K562 (cell line): Measurements from ENCODE around the gene CSNK1D. TPM values are rescaled to one million over a fixed set of nuclear protein-coding genes. Genes with fewer than 3 reads are reported as not detected.
A peak's percentile ranks its signal among the peaks of the same experiment; 100 is the strongest.

Source experiments
- ARID3A ChIP-seq: IDR thresholded peaks from 2 replicates; pipeline ENCODE4 v1.6.1; 2012; ENCODE audit warnings: low read depth, low read length, improper control_type of control experiment, borderline replicate concordance
- BCOR ChIP-seq: fragments of 450-650 bp; IDR thresholded peaks from 2 replicates; pipeline ENCODE4 v1.6.1; 2016
- CBX3 ChIP-seq, 2 experiments: IDR thresholded peaks; 1 replicate in 1 of 2; 2 replicates in 1 of 2; pipeline ENCODE4 v1.6.1; 2012; ENCODE audit warnings: inconsistent platforms in 2 of 2, low read length in 2 of 2, borderline replicate concordance in 1 of 2, control low read depth in 1 of 2
- DACH1 ChIP-seq: fragments of 450-650 bp; IDR thresholded peaks from 2 replicates; pipeline ENCODE4 v1.6.1; 2018; ENCODE audit not compliant: partially characterized antibody
- DPF2 ChIP-seq: fragments of 450-650 bp; IDR thresholded peaks from 2 replicates; pipeline ENCODE4 v1.6.1; 2016
- EGR1 ChIP-seq: fragments of 450-650 bp; conservative IDR thresholded peaks from 2 replicates; pipeline ENCODE4 v1.6.1; 2017; ENCODE audit warnings: mild to moderate bottlenecking
- GTF2B ChIP-seq: IDR thresholded peaks from 2 replicates; pipeline ENCODE4 v1.6.1; 2011; ENCODE audit not compliant: insufficient read length; ENCODE audit errors: extremely low read depth
- KAT8 ChIP-seq: fragments of 450-650 bp; IDR thresholded peaks from 2 replicates; pipeline ENCODE4 v1.6.1; 2016; ENCODE audit warnings: low read depth, mild to moderate bottlenecking
- L3MBTL2 ChIP-seq: fragments of 450-650 bp; IDR thresholded peaks from 2 replicates; pipeline ENCODE4 v1.6.1; 2016; ENCODE audit warnings: mild to moderate bottlenecking, moderate library complexity
- MAFG ChIP-seq: fragments of 450-650 bp; conservative IDR thresholded peaks from 2 replicates; pipeline ENCODE4 v1.6.1; 2016; ENCODE audit warnings: missing genetic modification characterization, missing compliant biosample characterization
- MXD1 ChIP-seq: fragments of 250-450 bp; sonication (Bioruptor Pico); IDR thresholded peaks from 2 replicates; pipeline ENCODE4 v1.8.0; 2021; ENCODE audit warnings: borderline replicate concordance, mild to moderate bottlenecking, moderate library complexity; ENCODE audit not compliant: poor library complexity, severe bottlenecking
- NFE2L1 ChIP-seq: fragments of 450-650 bp; IDR thresholded peaks from 2 replicates; pipeline ENCODE4 v1.6.1; 2016; ENCODE audit warnings: missing genetic modification characterization, low read depth, mild to moderate bottlenecking, missing compliant biosample characterization, moderate library complexity, borderline replicate concordance
- OTX1 ChIP-seq: fragments of 450-650 bp; formaldehyde crosslinking; IDR thresholded peaks from 2 replicates; pipeline ENCODE4 v1.4.0; 2022; ENCODE audit warnings: mild to moderate bottlenecking
- PCBP2 ChIP-seq: fragments of 200-400 bp; formaldehyde crosslinking; IDR thresholded peaks from 2 replicates; pipeline ENCODE4 v1.6.1; 2018; ENCODE audit warnings: low read length, low read depth, mild to moderate bottlenecking, moderate library complexity; ENCODE audit not compliant: poor library complexity, severe bottlenecking
- POLR2AphosphoS5 ChIP-seq: IDR thresholded peaks from 2 replicates; pipeline ENCODE4 v1.6.1; 2011; ENCODE audit warnings: mild to moderate bottlenecking, low read depth, low read length, moderate library complexity; ENCODE audit not compliant: control insufficient read depth, insufficient read depth
- POLR3G ChIP-seq: IDR thresholded peaks from 2 replicates; pipeline ENCODE4 v1.6.1; 2011; ENCODE audit not compliant: insufficient read length, insufficient replicate concordance; ENCODE audit errors: extremely low read depth
- SIN3B ChIP-seq: fragments of 450-650 bp; IDR thresholded peaks from 2 replicates; pipeline ENCODE4 v1.6.1; 2017; ENCODE audit warnings: low read depth, mild to moderate bottlenecking, moderate library complexity
- SMAD2 ChIP-seq: fragments of 150-350 bp; IDR thresholded peaks from 2 replicates; pipeline ENCODE4 v1.6.1; 2014; ENCODE audit warnings: low read depth, mild to moderate bottlenecking, low read length
- SMARCE1 ChIP-seq: fragments of 450-650 bp; IDR thresholded peaks from 2 replicates; pipeline ENCODE4 v1.7.1; 2016; ENCODE audit warnings: mild to moderate bottlenecking
- SMC3 ChIP-seq: conservative IDR thresholded peaks from 2 replicates; pipeline ENCODE4 v1.6.1; 2011; ENCODE audit warnings: low read depth, low read length, improper control_type of control experiment; ENCODE audit not compliant: insufficient read depth
- SRF ChIP-seq, 2 experiments: fragments of 250-450, 450-650 bp in 1 of 2; sonication (Bioruptor Pico) in 1 of 2; sonication (generic) in 1 of 2; formaldehyde crosslinking; IDR thresholded peaks; 2 replicates each; pipeline versions ENCODE4 v1.5.0 to v1.5.1; 2020 to 2022; ENCODE audit warnings: mild to moderate bottlenecking in 1 of 2, missing genetic modification reagents in 1 of 2
- SRSF1 ChIP-seq: fragments of 200-400 bp; formaldehyde crosslinking; IDR thresholded peaks from 2 replicates; pipeline ENCODE4 v1.6.1; 2017; ENCODE audit warnings: mild to moderate bottlenecking, low read depth, low read length, moderate library complexity
- SRSF9 ChIP-seq: fragments of 200-400 bp; formaldehyde crosslinking; IDR thresholded peaks from 2 replicates; pipeline ENCODE4 v1.6.1; 2017; ENCODE audit warnings: low read depth, low read length, borderline replicate concordance
- ZNF75A ChIP-seq: fragments of 450-650 bp; formaldehyde crosslinking; IDR thresholded peaks from 2 replicates; pipeline ENCODE4 v1.4.0; 2020; ENCODE audit warnings: mild to moderate bottlenecking
- polyA plus RNA-seq, 8 experiments: library from polyadenylated mRNA; depleted of rRNA in 4 of 8; stranded (reverse) in 5 of 8; unstranded in 3 of 8; fragments of >200 nt; fragmentation: Nextera tagmentation in 2 of 8; fragmentation: Illumina TruSeq in 1 of 8; extraction: Ambion mirVana in 2 of 8; extraction: Trizol in 1 of 8; gene quantifications; 2 replicates each; pipeline versions ENCODE4 v1.2.1 to v1.2.3, GENCODE V29; 2011 to 2014; ENCODE audit warnings: inconsistent platforms in 1 of 8, missing spikeins in 1 of 8
- total RNA-seq, 7 experiments: library from RNA; depleted of rRNA in 6 of 7; stranded (reverse); fragments of >200 nt in 6 of 7; fragmentation: Illumina TruSeq in 2 of 7; extraction: Trizol in 2 of 7; gene quantifications; 2 replicates each; pipeline versions ENCODE4 v1.2.1 to v1.2.3, GENCODE V29; 2011 to 2021; ENCODE audit warnings: low replicate concordance in 1 of 7

The CSNK1D gene
- total and polyA plus RNA-seq, 9 of the 15 experiments (the other 6 are each of a cell fraction or from before 2014, with no cell fraction given): 6.5 to 133 (median 41.3) TPM

GRCh38 chr17:82236142-82236971 lies 37.1 kb downstream of the CSNK1D start (continued):
- peak in 1 of 2 experiments; percentile 42; a peak in 1 of 4 replicates for TF ChIP-seq SRF (CRISPR knock-in tag; IDR thresholded peaks at IDR 0.05)
- TF ChIP-seq ZNF75A: no peak
- TF ChIP-seq L3MBTL2: peak; percentile 96
- TF ChIP-seq BCOR: 0 out of 2 replicates have a peak, but pooled peaks have one; percentile 34
- TF ChIP-seq CBX3 (IDR thresholded peaks at IDR 0.05; ENCODE audit: borderline replicate concordance in 1 of 2, low read length in 2 of 2): no peak
- TF ChIP-seq OTX1 (CRISPR knock-in tag): no peak
- peak; percentile 11 for TF ChIP-seq DACH1
- no peak for TF ChIP-seq POLR2AphosphoS5
- TF ChIP-seq SMAD2: no peak
- TF ChIP-seq SMARCE1: no peak
- TF ChIP-seq EGR1: 0 out of 2 replicates have a peak, but pooled peaks have one; percentile 25
- no peak for TF ChIP-seq MAFG (tag)
- TF ChIP-seq SMC3: peak; percentile 76
- TF ChIP-seq DPF2: peak; percentile 15; the same call in 1 of the 2 replicates
- no peak for TF ChIP-seq ARID3A
- TF ChIP-seq MXD1 (CRISPR knock-in tag): no peak
- TF ChIP-seq NFE2L1 (tag): no peak
- TF ChIP-seq SRSF9: no peak
- no peak for TF ChIP-seq GTF2B
- no peak for TF ChIP-seq SRSF1
- TF ChIP-seq POLR3G: no peak
- no peak for TF ChIP-seq KAT8
- no peak for TF ChIP-seq SIN3B
- TF ChIP-seq PCBP2: no peak
